ENCODE results near the gene TMEM11.
"Not testable (repeated sequence)": the region's sequence is repeated elsewhere in the genome, so short reads cannot be mapped to it uniquely, and the experiment has no call there.

TMEM11 gene

GRCh38 chr17:21242026-21242697 lies 28.2 kb upstream of the TMEM11 start:
- DNase-seq = no peak

GRCh38 chr17:21241564-21241963 lies 27.6 kb upstream of the TMEM11 start:
- DNase-seq = no peak

- no peak for DNase-seq
Measured at GRCh38 chr17:21240369-21241055, 26.6 kb upstream of the TMEM11 start.

- DNase-seq = no peak
Measured at GRCh38 chr17:21239680-21240368, 25.9 kb upstream of the TMEM11 start.

GRCh38 chr17:21235921-21236320 lies 22.0 kb upstream of the TMEM11 start:
- no peak for DNase-seq

- DNase-seq = no peak
Measured at GRCh38 chr17:21233581-21234347, 19.8 kb upstream of the TMEM11 start.

GRCh38 chr17:21232033-21232749 lies 18.2 kb upstream of the TMEM11 start:
- no peak for DNase-seq

- DNase-seq = no peak
Measured at GRCh38 chr17:21231533-21231932, 17.6 kb upstream of the TMEM11 start.

- DNase-seq = no peak
Measured at GRCh38 chr17:21228845-21229244, 14.9 kb upstream of the TMEM11 start.

- no peak for DNase-seq
Measured at GRCh38 chr17:21228111-21228510, 14.2 kb upstream of the TMEM11 start.

GRCh38 chr17:21227277-21227676 lies 13.3 kb upstream of the TMEM11 start:
- not testable (repeated sequence) for DNase-seq

GRCh38 chr17:21223086-21223485 lies 9.1 kb upstream of the TMEM11 start:
- no peak for DNase-seq

- DNase-seq = no peak
Measured at GRCh38 chr17:21218831-21219380, 4.9 kb upstream of the TMEM11 start.

GRCh38 chr17:21218101-21218500 lies 4.1 kb upstream of the TMEM11 start:
- no peak for DNase-seq

GRCh38 chr17:21217346-21217745 lies 3.4 kb upstream of the TMEM11 start:
- DNase-seq = no peak

GRCh38 chr17:21215935-21216334 lies 2.0 kb upstream of the TMEM11 start:
- no peak for DNase-seq

GRCh38 chr17:21214777-21215541 lies 998 bp upstream of the TMEM11 start:
- no peak for DNase-seq

GRCh38 chr17:21213638-21214014 lies 335 bp downstream of the TMEM11 start:
- DNase-seq = no peak

- no peak for DNase-seq
Measured at GRCh38 chr17:21212826-21213637, 929 bp downstream of the TMEM11 start.

GRCh38 chr17:21211825-21212479 lies 2.0 kb downstream of the TMEM11 start:
- no peak for DNase-seq

Measured in NCI-H2081 treated with DMSO at 0.1 percent for 48 hours (cell line).